MM.1S (cell line): ENCODE measurements around the gene UQCRHL.

Experiments used
- DNase-seq: peaks from one replicate; pipeline ENCODE4 v3.0.0-alpha.2; 2015
- H2AFZ ChIP-seq: fragments of 300-600 bp; sonication (generic); 2 replicates; pipeline ENCODE4 v1.6.0; 2016; ENCODE audit warnings: antibody characterized with exemption, low read length
- H3F3A ChIP-seq: fragments of 300-600 bp; sonication (generic); 2 replicates; pipeline ENCODE4 v1.6.1; 2016; ENCODE audit warnings: mild to moderate bottlenecking, antibody characterized with exemption, low read length, moderate library complexity, mixed read lengths; ENCODE audit not compliant: insufficient read depth
- H3K27ac ChIP-seq: fragments of 300-600 bp; sonication (generic); 2 replicates; pipeline ENCODE4 v1.5.1; 2016; ENCODE audit warnings: mild to moderate bottlenecking, low read length
- H3K27me3 ChIP-seq: fragments of 300-600 bp; sonication (generic); replicated peaks from 2 replicates; pipeline ENCODE4 v1.6.0; 2016; ENCODE audit warnings: low read length; ENCODE audit not compliant: insufficient read depth
- H3K36me3 ChIP-seq: fragments of 300-600 bp; sonication (generic); replicated peaks from 2 replicates; pipeline ENCODE4 v1.6.1; 2016; ENCODE audit warnings: mild to moderate bottlenecking, low read length, mixed read lengths; ENCODE audit not compliant: insufficient read depth
- H3K4me1 ChIP-seq: fragments of 300-600 bp; sonication (generic); 2 replicates; pipeline ENCODE4 v1.6.1; 2016; ENCODE audit warnings: low read length, mixed read lengths
- H3K4me2 ChIP-seq: fragments of 300-600 bp; sonication (generic); 2 replicates; pipeline ENCODE4 v1.6.0; 2016; ENCODE audit warnings: low read depth, low read length
- H3K4me3 ChIP-seq: fragments of 300-600 bp; sonication (generic); 2 replicates; pipeline ENCODE4 v1.5.1; 2016; ENCODE audit warnings: low read length, mixed read lengths
- H3K79me2 ChIP-seq: fragments of 300-600 bp; sonication (generic); 2 replicates; pipeline ENCODE4 v1.6.1; 2016; ENCODE audit warnings: mixed run types, low read length, mixed read lengths
- H3K9ac ChIP-seq: fragments of 300-600 bp; sonication (generic); 2 replicates; pipeline ENCODE4 v1.6.1; 2016; ENCODE audit warnings: low read length, mixed read lengths
- H3K9me2 ChIP-seq: fragments of 300-600 bp; sonication (generic); replicated peaks from 2 replicates; pipeline ENCODE4 v1.6.1; 2016; ENCODE audit warnings: mild to moderate bottlenecking, low read length, mixed read lengths; ENCODE audit not compliant: insufficient read depth
- H3K9me3 ChIP-seq: fragments of 300-600 bp; sonication (generic); replicated peaks from 2 replicates; pipeline ENCODE4 v1.6.1; 2016; ENCODE audit warnings: mild to moderate bottlenecking, low read length, mixed read lengths; ENCODE audit not compliant: insufficient read depth
- H4K20me1 ChIP-seq: fragments of 300-600 bp; sonication (generic); 2 replicates; pipeline ENCODE4 v1.6.1; 2016; ENCODE audit warnings: mild to moderate bottlenecking, low read length, moderate library complexity, mixed read lengths; ENCODE audit not compliant: insufficient read depth
- CTCF ChIP-seq: fragments of 300-600 bp; sonication (generic); IDR thresholded peaks from 2 replicates; pipeline ENCODE4 v1.5.1; 2016; ENCODE audit warnings: antibody characterized with exemption, low read length, mixed read lengths
- EZH2 ChIP-seq: fragments of 300-600 bp; sonication (generic); optimal IDR thresholded peaks from 2 replicates; pipeline ENCODE3; 2017; ENCODE audit warnings: low read depth, mild to moderate bottlenecking, antibody characterized with exemption, low read length, mixed read lengths
- EZH2phosphoT487 ChIP-seq: fragments of 300-600 bp; sonication (generic); IDR thresholded peaks from 2 replicates; pipeline ENCODE4 v1.6.1; 2018; ENCODE audit warnings: antibody characterized with exemption, low read length

The UQCRHL gene

GRCh38 chr1:15786581-15786980 lies 20.9 kb downstream of the UQCRHL start:
- Histone ChIP-seq H3K9ac (no peak overlapping the region), H3K4me3 (no peak overlapping the region), H3K36me3 (no peaks in the 10 kb centered on the region), H3K9me2 (no peaks in the 10 kb centered on the region), H3K27me3 (no peaks in the 10 kb centered on the region), H3K4me2 (no peak overlapping the region), H3K4me1 (no peaks in the 10 kb centered on the region), H3K27ac (no peak overlapping the region), H2AFZ (no peak overlapping the region), H4K20me1 (no peaks in the 10 kb centered on the region), H3K79me2 (no peaks in the 10 kb centered on the region), H3F3A (no peaks in the 10 kb centered on the region), H3K9me3 (no peaks in the 10 kb centered on the region)
- no peak for TF ChIP-seq CTCF
- TF ChIP-seq EZH2: no peak
- DNase-seq: no peak

GRCh38 chr1:15785683-15786082 lies 21.8 kb downstream of the UQCRHL start:
- H3K9ac ChIP-seq: no peak overlapping the region
- H3K9me2 ChIP-seq: no peaks in the 10 kb centered on the region
- H3K4me1 ChIP-seq: no peaks in the 10 kb centered on the region
- H4K20me1 ChIP-seq: no peaks in the 10 kb centered on the region
- H3K4me3 ChIP-seq: no peak overlapping the region
- no peaks in the 10 kb centered on the region for H3K36me3 ChIP-seq
- H3F3A ChIP-seq: no peaks in the 10 kb centered on the region
- TF ChIP-seq CTCF: no peak
- no peak for TF ChIP-seq EZH2phosphoT487
- TF ChIP-seq EZH2: no peak
- H3K27ac ChIP-seq: no peak overlapping the region
- DNase-seq: no peak
- H2AFZ ChIP-seq: no peak overlapping the region
- no peaks in the 10 kb centered on the region for H3K79me2 ChIP-seq
- H3K4me2 ChIP-seq: no peak overlapping the region
- H3K9me3 ChIP-seq: no peaks in the 10 kb centered on the region
- no peaks in the 10 kb centered on the region for H3K27me3 ChIP-seq

GRCh38 chr1:15777909-15778707 lies 29.3 kb downstream of the UQCRHL start:
- no peaks in the 10 kb centered on the region for H3K27me3 ChIP-seq
- H3K4me2 ChIP-seq: no peak overlapping the region
- no peaks in the 10 kb centered on the region for H3K36me3 ChIP-seq
- no peak overlapping the region for H3K9ac ChIP-seq
- no peak overlapping the region for H3K4me3 ChIP-seq
- TF ChIP-seq EZH2phosphoT487 (no peak), CTCF (no peak), EZH2 (no peak)
- no peak overlapping the region for H3K27ac ChIP-seq
- no peaks in the 10 kb centered on the region for H3K4me1 ChIP-seq
- H3K9me3 ChIP-seq: no peaks in the 10 kb centered on the region
- H3K9me2 ChIP-seq: no peaks in the 10 kb centered on the region
- H4K20me1 ChIP-seq: no peaks in the 10 kb centered on the region
- no peak overlapping the region for H2AFZ ChIP-seq
- DNase-seq: no peak
- H3F3A ChIP-seq: no peaks in the 10 kb centered on the region
- H3K79me2 ChIP-seq: no peaks in the 10 kb centered on the region
